B cell (primary cell): ENCODE measurements around the gene PPP2R5E.

ENCODE experiments used
- EZH2 ChIP-seq: IDR thresholded peaks from 2 replicates; pipeline ENCODE4 v1.6.1; 2012; ENCODE audit warnings: borderline replicate concordance, low read depth, mild to moderate bottlenecking, moderate library complexity, low read length; ENCODE audit not compliant: insufficient read depth, poor library complexity, severe bottlenecking
- TF ChIP-seq, protein P1 (sequence below): fragments of 200-600 bp; IDR thresholded peaks from one replicate; pipeline ENCODE4 v1.8.0; 2022; ENCODE audit warnings: antibody characterized with exemption, mild to moderate bottlenecking

DNA sequence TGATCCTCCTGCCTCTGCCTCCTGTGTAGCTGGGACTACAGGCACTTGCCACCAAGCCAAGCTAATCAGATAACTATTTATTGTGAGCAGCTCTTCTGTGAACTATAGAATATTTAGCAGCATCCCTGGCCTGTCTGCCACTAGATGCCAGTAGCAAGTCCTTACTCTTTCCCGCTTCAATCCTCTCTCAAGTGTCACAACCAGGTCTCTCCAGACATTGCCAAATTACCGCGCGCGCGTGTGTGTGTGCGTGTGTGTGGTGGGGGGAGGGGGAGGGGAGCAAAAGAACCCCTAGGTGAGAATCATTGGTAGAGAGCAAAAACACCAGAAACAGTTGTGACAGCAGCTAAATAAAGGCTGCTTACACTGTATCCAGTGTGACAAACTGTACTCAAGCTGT is 49.9 kb downstream of the PPP2R5E start:
- TF ChIP-seq, protein P1, sequence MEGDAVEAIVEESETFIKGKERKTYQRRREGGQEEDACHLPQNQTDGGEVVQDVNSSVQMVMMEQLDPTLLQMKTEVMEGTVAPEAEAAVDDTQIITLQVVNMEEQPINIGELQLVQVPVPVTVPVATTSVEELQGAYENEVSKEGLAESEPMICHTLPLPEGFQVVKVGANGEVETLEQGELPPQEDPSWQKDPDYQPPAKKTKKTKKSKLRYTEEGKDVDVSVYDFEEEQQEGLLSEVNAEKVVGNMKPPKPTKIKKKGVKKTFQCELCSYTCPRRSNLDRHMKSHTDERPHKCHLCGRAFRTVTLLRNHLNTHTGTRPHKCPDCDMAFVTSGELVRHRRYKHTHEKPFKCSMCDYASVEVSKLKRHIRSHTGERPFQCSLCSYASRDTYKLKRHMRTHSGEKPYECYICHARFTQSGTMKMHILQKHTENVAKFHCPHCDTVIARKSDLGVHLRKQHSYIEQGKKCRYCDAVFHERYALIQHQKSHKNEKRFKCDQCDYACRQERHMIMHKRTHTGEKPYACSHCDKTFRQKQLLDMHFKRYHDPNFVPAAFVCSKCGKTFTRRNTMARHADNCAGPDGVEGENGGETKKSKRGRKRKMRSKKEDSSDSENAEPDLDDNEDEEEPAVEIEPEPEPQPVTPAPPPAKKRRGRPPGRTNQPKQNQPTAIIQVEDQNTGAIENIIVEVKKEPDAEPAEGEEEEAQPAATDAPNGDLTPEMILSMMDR: no peak
- no peak for TF ChIP-seq EZH2
